HG02981 (cell line): ENCODE measurements around the gene DST.

ENCODE experiments used
- ATAC-seq: cut with Tn5 transposase; IDR thresholded peaks from one replicate; pipeline ENCODE4 v1.9.1; 2021; ENCODE audit warnings: mild to moderate bottlenecking, moderate library complexity; ENCODE audit not compliant: unreplicated experiment

DST gene

DNA sequence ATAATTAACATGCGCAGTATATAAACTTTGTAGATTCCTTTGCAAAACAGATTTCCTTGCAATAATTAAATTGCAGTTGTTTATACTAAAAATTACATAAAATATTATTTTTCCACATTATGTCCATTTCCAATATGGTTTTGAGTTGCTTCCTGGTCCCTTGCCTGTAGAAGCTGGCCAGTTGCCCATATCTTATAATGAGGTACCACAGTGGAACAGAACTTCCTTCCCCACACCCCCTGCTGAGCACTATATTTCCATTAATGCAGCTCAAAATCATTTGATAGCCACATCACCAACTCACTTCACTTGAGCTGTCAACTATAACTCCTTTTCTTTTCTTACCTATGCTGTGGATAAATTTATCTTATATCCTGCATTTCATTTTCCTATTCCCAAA is 194.6 kb downstream of the DST start:
- no peak for ATAC-seq

DNA sequence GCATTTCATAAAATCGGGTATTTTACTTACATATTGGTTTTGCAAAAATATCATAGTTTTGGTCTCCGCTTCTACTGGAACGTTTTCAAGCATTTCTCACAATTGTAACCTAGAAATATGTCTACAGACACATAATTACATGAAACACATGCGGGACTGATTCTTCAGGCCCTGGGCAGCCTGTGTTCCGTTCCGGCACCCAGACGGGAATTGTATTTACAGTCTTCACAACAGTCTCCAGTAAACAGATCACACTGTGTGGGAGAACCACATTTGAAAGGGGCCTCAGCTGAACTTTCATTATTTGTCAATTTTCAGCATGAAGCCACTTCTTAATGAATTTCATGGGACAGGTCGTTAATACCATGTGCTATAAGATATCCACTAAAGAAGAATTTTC is 196.9 kb downstream of the DST start:
- no peak for ATAC-seq

DNA sequence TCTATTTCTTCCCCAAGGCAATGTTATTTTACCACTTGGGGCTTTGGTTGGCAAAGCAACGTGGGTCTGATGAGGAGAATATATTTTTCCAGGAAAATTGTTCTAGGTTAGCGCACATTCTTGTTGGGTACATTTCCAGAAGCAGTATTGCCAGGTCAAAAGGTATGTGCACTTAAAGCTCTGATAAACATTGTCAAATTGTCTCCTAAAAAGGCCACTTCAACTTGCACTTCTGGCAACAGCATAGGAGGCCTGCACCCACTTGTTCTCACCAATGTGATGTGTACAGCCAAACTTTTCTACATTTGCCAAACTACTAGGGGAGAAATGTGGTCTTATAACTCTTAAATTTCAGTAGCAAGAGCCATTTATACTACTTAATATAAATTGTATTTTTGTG is 197.8 kb downstream of the DST start:
- no peak for ATAC-seq

DNA sequence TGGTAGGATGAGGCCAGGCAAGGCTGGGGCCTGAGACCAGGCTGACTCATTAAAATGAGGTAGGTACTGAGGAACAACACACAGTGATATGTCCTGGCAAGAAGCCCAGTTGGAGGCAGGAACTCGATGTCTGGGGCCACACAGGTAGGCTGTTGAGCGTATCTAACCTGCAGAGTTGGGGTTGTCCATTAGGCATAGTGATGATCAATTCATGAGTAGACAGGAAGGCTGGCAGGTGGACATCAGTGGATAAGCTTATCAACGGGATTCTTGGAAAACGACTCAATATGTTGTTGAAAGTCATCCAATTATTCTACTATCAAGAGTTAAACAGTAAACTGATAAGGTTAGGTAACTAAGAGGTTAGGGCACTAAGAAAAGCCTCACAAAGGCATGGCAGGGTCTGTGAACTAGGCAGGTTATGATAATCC is 202.1 kb downstream of the DST start:
- no peak for ATAC-seq

DNA sequence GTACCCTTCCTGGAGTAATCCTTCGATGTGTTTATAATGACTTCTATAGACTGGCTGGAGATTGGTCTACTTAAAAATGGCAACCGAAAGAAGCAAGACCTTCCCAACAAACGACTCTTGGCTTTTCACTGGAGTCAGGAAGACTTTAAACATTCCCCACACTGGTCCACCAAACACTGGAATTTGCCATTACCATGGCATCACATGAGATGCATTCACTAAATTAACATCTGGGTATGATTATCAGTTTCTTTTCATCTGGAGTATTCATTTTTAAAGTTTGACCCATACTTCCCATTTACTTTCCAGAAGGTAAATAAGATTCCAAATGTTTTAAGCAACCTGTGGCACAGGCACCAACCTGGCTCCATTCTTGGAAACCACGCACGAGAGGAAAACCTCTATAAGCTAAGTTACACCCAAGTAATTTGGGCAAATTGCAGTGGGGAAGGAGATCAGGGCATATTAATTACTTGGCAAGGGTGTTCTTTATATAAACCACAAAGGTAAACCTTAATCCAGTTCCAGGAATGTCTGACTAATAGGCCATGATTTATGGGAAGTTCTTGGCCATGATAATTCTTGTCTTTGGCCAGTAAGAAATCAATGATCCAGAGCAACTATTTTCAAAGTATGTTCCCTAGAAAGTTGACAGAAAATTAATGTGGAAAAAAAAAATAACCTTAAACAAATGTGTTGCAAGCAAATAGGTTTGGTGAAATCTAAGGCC is 205.4 kb downstream of the DST start:
- no peak for ATAC-seq

DNA sequence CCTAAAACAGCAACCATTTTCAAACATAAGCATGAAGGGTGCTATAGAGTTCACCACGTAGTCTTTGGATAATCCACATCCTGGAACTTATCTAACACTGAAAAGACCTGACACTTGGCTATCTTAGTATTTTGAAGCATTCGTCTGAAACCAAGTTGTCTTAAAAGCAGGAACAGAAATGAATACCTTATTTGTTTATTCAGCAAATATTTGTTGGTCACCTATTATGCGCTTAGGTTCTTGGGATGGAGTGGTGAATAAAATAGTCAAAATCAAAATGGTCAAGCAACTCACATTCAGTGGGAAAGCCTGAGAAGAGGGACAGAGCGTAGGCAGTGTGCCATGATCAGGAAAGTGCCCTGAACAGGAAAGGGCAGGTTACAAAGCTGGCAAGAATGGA is 206.9 kb downstream of the DST start:
- no peak for ATAC-seq

DNA sequence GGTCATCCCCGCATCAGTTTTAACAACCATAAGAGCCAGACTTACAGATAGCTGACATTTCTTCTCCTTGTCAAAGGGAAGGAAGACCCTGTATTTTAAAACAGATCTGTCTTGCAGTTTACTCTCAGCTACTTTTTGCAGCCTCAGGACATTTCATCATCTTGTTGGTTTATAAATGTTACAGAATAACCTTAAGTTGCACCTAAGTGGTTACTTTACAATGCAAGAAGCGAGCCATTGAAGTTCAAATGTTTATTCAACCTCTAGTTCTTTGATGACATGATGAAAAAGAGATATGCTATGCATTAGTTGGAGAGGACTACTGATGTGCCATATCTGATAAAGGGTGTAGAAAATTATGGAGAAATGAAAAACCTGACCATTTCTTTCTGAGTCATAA is 207.4 kb downstream of the DST start:
- ATAC-seq = no peak

DNA sequence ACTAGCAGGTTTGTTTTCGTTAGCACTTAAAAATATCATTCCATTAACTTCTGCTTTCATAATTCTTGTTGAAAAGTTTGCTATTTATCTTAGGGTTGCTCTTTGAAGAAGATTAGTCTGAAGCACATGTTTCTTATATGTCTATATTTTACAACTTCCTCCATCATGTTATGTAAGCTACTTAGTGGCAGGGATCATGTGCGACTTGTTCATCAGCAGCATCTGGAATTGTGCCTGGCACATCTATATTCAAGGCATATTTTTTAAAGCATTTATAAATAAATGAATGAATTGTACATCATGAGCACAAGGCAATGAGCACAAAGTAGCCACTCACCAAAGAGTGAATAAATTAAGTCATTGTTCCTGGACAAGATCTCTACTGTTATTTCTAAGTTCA is 208.1 kb downstream of the DST start:
- no peak for ATAC-seq

DNA sequence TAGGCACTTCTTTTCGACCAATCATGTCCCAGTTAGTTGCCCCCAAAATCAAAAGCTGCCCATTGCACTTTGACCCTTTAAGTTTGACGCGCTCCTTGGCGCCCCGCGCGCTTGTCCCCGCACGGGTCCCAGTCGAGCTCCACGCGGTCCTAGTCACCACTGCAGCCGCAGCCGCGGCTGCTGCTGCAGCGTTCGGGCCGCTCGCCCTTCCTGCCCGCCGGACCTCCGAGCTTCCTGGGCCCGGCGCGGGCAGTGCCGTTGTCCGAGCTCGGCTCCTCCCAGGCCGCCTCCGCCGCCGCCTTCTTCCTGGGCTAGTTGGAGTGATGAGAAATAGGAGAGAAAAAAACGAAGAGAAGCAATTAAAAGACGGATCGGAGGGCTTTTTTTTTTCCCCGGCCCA is 209.6 kb downstream of the DST start:
- ATAC-seq = no peak

DNA sequence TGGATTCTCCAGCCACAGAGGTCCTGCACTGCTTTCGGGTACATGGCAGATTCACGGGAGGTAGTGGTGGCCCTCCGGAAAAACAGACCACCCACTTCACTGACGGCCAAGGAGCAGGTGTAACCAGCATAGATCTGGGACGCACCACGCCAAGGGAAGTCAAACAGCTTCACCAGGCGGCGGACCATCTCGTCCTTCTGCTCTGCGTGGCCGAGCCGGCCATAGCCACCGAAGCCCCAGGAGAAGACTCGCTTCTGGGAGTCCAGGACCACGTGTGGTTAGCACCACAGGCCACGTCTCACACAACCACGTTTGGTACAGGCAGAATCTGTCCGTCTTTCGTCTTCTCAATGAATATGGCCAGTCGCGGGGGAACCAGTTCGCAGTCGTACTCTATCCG is 210.5 kb downstream of the DST start:
- ATAC-seq = no peak

DNA sequence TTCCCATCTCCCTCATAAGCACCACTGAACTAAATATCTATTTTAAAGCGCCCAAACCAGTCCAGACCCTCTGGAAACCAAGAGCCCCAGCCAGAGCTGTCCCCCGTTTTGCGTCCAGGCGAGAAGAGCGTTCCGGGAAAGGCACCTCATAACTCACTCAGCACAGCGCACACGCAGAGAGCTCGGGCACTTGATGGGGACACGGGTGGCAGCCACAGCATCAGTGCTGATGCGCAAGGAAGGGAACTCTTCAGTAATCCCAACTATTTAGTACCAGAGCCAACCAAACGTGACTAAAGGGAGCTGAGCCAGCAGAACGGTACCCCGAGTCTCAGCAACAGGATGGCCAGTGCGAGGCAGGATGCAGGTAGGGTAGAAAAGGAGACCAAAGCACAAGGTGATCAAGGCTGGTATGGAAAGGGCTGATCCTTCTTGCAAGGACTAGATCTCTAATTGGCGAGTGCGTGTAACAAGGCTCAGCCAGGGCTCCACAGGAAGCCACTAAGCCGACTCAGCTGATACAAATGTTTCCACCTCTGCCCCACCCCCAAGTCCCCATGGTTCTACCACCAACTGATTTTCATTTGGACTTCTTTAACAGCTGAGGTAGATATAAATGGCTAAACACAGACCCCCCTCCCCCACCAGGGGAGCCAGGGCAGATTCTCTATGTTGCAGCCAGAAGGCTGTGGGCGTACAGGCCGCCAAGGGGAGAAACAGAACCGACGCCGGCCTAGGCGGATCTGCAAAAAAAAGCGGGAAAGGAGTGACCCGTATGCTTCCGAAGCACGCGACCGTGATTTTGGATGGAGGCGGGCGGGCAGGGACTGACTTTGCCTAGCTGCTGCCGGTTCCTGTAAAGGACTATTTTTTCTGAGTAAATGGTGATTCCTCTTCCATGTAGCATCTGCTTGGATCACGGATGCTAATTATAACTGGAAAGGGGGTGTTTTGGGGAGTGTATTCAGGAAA is 211.8 kb downstream of the DST start:
- ATAC-seq = no peak

DNA sequence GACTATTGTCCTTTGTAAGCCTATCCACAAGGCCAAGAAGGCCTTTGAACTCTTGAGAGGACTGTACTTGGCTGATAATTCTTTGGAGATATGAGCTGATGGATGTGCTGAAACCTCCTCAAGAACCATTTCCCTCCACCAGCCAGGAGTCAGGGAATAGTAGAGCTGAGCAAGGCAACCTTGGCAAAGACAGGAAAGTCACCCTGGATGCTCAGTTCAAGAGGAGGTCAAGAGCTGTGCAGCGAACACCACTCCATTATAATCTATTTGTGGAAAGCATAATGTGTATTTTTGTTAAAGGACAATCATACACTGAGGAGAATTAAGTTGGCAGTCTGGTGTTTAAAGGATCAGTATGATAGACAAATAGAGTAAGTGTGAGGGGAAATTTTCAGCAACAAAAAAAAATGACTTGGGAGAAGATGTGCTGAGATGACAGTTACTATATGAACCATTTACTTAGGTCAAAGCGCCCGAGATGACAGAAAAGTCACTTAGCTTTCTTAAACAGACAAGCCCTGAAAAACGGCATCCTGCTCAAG is 218.1 kb downstream of the DST start:
- no peak for ATAC-seq

DNA sequence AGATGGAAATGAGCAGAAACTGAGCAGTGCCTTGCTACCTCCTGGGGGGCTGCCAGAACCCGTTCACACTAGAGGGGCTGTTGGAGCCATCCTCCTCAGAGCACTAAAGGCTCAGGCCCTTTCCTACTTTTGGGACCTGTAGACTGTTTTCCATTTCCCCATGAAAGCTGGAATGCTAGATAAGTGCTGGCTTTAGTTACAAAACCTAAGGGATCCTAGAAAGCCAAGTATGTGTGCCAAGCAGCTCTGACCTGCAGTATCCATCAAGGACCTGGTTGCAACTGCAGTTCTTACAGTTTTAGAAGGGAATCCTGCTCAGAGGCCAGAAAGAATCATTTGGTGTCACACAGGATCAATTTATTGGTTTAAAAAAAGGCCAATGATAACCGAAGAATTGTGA is 218.6 kb downstream of the DST start:
- no peak for ATAC-seq

DNA sequence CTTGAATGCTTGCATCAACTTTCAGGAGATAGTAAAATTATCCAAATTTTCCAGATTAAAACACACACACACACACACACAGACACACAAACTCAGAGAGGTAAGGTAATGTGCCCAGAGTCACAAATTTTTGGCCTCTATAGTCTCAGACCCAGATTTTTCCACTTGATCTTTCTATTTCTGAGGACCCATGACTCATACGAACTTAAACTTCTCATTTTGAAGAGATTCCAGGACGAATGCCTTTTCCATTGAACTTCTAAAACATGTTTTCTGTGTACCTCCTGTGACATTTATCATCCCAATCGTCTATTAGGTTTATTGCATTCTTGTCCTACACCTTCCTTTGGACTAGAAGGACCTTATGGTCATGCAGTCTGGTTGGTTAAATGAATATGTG is 222.4 kb downstream of the DST start:
- ATAC-seq = no peak

DNA sequence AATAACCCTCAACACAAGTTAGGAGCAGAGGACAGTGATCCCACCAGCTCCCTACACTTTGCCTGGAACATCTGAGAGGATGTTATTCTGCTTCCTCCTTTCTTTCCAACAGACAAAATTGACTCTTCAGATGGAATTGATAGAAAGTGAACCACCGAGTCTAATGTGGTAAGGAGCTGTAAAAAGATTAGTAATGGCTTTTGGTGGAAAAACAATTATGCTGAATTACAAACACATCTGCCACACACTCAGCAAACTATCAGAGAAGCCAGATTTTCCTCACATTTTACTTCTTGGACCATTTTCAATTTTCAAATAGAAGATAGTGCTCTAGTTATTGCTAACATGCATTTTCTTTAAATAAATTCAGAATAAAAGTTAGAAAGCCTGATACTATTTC is 223.5 kb downstream of the DST start:
- no peak for ATAC-seq

DNA sequence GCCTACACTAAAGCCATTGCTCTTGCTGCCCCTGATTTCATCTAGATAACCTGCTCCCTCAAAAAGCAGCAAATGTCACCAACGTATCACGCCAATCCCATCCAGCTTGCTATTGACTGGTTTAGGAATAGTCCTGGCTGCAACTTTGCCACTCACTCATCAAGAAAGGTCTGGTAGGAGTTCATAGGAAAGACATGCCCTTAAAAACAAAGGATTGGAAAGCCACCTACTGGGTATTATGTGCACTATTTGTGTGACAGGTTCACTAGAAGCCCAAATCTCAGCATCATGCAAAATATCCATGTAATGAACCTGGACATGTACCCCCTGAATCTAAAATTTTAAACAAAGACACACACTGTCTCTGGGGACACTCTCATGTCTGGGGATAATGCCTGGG is 224.9 kb downstream of the DST start:
- ATAC-seq = no peak

DNA sequence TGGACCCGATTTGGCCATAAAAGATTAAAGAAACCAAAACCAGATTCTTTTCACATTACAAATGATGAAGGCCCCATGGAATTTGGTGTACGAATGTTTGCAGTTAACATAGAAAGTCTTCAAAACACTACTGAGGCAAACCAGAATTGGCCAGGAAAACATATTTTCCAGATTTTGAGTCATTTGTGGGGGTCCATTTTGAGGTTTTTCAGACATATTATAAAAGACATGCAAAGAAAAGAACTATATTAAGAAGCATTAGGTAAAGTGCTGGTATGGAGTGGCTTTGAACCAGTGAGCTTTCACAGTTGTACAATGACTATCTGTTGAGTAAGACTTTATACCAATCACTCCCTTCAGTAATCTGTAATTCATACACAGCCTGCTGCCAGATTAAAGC is 226.4 kb downstream of the DST start:
- no peak for ATAC-seq

DNA sequence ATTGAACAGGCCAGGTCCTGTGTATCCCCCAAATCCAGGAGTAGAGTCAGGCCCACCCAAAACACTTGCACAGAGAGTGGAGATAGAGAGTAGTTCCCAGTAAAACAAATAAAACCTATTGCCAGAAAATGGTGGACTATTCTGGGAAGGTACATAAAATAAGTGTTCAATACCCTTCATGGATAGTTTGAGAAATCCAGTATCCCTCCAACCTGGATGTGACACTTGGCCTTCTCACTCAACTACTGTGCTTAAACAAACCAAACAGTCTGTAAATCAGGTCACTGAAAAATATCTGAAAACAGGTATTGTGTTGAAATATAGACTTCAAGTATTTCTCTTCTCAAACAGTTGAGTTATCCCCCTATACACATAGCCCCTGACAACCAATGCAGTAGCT is 233.7 kb downstream of the DST start:
- no peak for ATAC-seq
